ENCODE measurements around the gene ARRB1. TPM values are rescaled to one million over a fixed set of nuclear protein-coding genes. Genes with fewer than 3 reads are reported as not detected.
A peak's percentile ranks its signal among the peaks of the same experiment; 100 is the strongest.

ARRB1 gene
- total and polyA plus RNA-seq, 2 of the 13 experiments (the other 11 are each of a cell fraction or from before 2014, with no cell fraction given): 22.5 to 35.7 TPM

DNA sequence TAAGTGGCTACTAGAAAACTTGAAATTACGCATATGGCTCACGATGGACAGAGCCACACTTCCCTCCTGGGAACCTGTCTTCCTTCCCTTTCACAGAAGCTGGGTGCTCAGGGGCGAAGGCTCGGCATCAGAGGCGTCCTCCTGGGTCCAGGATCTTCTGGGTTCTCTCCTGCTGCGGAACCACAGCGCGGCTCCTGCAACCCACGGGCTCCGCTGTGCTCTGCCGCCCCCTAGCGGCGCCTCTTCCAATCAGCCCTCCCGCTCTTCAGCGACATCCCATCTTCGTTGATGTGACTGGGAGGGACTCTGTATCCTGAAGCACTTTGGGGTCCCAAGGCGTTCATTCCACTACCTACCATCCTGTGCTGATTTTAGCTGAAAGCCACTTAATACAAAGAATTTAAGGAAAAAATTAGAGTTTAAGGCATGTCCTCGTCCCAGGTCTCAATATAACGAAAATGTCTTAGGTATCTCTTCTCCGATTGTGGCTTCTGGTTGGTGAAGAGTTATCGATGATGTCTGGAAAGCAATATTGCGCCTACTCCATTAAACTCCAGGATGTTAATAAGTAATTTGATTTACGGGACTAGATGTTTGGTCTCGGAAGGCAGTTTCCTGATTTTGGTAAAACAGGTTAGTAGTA is 33.1 kb upstream of the ARRB1 start:
- 13% methylated on average over 24 of the region's 24 CpGs for WGBS (ENCODE audit: low lambda C conversion rate)
- Histone ChIP-seq H3K9ac (ENCODE audit: insufficient read depth, low read depth, low read length) (no peak overlapping the region), H3K9me3 (ENCODE audit: low read length) (no peaks in the 10 kb centered on the region), H3K4me2 (ENCODE audit: low read depth, low read length) (peak overlapping the region; percentile 54), H3K79me2 (ENCODE audit: insufficient read depth, low read length) (no peaks in the 10 kb centered on the region), H3K36me3 (replicated peaks in 1 of 2; ENCODE audit: control insufficient read depth in 1 of 2, insufficient read depth in 2 of 2, low read length in 2 of 2) (no peaks in the 10 kb centered on the region), H3K27me3 (ENCODE audit: control insufficient read depth in 1 of 2, insufficient read depth in 2 of 2, low read length in 2 of 2) (no peaks in the 10 kb centered on the region; a peak in 1 of 5 replicates), H3K4me1 (ENCODE audit: insufficient read depth, low read length) (peaks cover 57% of the 10 kb centered on the region), H2AFZ (ENCODE audit: low read length) (no peak overlapping the region), H3K27ac (ENCODE audit: extremely low read length, insufficient read depth, low read length) (no peak overlapping the region), H3K4me3 (replicated peaks in 1 of 3; ENCODE audit: insufficient read depth in 1 of 3, low read depth in 2 of 3, low read length in 3 of 3) (peak overlapping the region in 1 of 3 experiments; percentile 14; a peak in 1 of 6 replicates), H4K20me1 (ENCODE audit: insufficient read depth, low read length) (no peaks in the 10 kb centered on the region)
- intact Hi-C loops (cut with micrococcal nuclease; ENCODE audit: unreplicated experiment): loop anchor here (1.0 to 5.0 kb wide), 2 partner anchors 42 to 56 kb away; no protein-coding TSS in a partner anchor
- in situ Hi-C loops (cut with HindIII; ENCODE audit: extremely low pct_ligation_motif_present, low pct_unique_long_range_greater_than_20kb): loop anchor here (5.0 kb wide), 3 partner anchors 57 to 148 kb away; no protein-coding TSS in a partner anchor
- CTCF ChIA-PET (ENCODE audit: low intra/inter-chr PET ratio, low total read pairs): interaction anchor here (0.8 to 3.7 kb wide), 6 partner anchors 8 to 104 kb away, joined by 3 to 37 read pairs (median 6); partner anchors contain the start of gene ARRB1
- POLR2A ChIA-PET: no interaction called here
- DNase-seq (ENCODE audit: low spot score): peak; percentile 50
- no TSS peak for BruUV-seq (replicated peaks)
- peak; percentile 78 for ATAC-seq
- FAIRE-seq: no peak
- TF ChIP-seq FIP1L1 (IDR thresholded peaks at IDR 0.05; ENCODE audit: borderline replicate concordance, insufficient read depth, low read depth, low read length) (no peak), ARID4A (CRISPR knock-in tag; IDR thresholded peaks at IDR 0.05; ENCODE audit: borderline replicate concordance) (no peak; the same call in 1 of the 2 replicates), KMT2A (CRISPR knock-in tag; IDR thresholded peaks at IDR 0.05) (0 out of 2 replicates have a peak, but pooled peaks have one; percentile 38), ZKSCAN5 (CRISPR knock-in tag; IDR thresholded peaks at IDR 0.05) (no peak), ZNF724P (CRISPR knock-in tag; IDR thresholded peaks at IDR 0.05; ENCODE audit: borderline replicate concordance) (no peak), RCOR2 (CRISPR knock-in tag; IDR thresholded peaks at IDR 0.05) (no peak), ZGPAT (CRISPR knock-in tag; IDR thresholded peaks at IDR 0.05) (peak; percentile 63; the same call in 1 of the 2 replicates), ZNF691 (CRISPR knock-in tag; IDR thresholded peaks at IDR 0.05; ENCODE audit: borderline replicate concordance, low read depth) (peak; percentile 67; the same call in 1 of the 2 replicates), ZNF142 (CRISPR knock-in tag; IDR thresholded peaks at IDR 0.05) (no peak), RFX1 (IDR thresholded peaks at IDR 0.05) (no peak)
